GM19324 (cell line): Measurements from ENCODE around the gene ARHGAP27.
"Not testable (repeated sequence)": the region's sequence is repeated elsewhere in the genome, so short reads cannot be mapped to it uniquely, and the experiment has no call there.

Experiments used
- ATAC-seq: cut with Tn5 transposase; IDR thresholded peaks from one replicate; pipeline ENCODE4 v1.9.1; 2021; ENCODE audit warnings: mild to moderate bottlenecking, moderate library complexity; ENCODE audit not compliant: unreplicated experiment, low FRiP score

The ARHGAP27 gene

GRCh38 chr17:45446872-45447625 lies 14.4 kb upstream of the ARHGAP27 start:
- ATAC-seq: not testable (repeated sequence)

- not testable (repeated sequence) for ATAC-seq
Measured at GRCh38 chr17:45445901-45446743, 13.5 kb upstream of the ARHGAP27 start.

GRCh38 chr17:45444856-45445820 lies 12.5 kb upstream of the ARHGAP27 start:
- not testable (repeated sequence) for ATAC-seq

DNA sequence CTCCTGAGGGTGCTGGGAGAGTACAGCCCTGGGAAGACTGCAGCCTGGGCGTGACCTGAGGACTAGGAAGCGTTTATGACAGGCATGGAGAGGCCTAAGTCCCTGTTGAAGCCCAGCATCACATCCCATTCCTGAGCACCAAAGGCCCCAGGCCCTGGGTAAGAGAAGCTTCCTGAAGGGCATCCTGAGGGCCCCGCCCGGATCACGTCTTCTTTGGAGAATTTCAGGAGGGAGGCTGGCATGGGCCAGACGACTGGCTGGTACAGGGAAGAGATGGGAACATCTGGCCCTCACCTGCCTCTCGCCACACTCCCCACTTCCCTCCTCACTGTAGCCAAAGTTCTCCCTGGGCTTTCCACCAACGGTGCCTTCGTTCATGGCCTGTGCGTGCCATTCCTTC lies 11.6 kb upstream of the ARHGAP27 start:
- ATAC-seq: not testable (repeated sequence)

DNA sequence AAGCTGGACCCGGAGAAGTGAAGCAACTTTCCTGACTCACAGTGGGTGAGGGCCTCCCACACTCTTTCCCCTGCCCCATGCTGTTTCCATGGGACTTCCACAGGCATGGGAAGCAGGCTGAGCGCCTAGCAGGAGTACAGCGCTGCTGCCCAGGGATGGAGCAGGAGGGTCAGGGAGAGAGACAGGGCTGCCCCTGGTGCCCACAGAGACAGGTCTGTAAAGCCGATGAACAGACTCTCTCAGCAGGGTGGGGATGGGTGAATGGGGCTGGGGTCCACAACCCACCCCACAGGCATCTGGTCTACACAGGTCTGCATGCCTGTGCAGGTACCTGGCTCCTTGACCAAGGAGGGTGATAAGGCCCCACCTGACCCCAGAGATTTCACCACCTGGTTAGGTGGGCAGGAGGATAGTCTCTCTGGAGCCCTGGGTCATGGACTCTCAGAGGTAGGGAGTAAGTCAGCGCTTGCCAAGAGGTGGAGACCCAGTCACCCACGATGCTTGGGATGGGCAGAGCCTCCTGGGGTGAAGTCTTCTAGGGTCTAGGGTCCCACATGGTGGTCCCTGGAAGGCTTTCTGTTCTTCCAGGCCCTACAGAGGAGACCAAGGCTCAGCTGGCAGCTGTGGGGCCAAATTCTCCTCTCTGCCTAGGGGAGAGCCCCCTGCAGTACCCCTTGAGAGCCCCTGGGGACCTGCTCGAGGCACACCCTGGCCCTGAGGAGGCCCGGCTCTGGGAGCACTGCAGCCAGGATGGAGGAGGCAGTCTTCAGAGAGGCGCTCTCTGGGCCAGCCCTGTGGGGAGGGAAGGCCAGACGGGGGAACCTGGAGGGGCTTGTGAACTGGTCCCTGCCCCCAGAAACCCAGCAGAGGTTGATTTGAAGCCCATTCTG lies 10.9 kb upstream of the ARHGAP27 start:
- ATAC-seq: not testable (repeated sequence)

DNA sequence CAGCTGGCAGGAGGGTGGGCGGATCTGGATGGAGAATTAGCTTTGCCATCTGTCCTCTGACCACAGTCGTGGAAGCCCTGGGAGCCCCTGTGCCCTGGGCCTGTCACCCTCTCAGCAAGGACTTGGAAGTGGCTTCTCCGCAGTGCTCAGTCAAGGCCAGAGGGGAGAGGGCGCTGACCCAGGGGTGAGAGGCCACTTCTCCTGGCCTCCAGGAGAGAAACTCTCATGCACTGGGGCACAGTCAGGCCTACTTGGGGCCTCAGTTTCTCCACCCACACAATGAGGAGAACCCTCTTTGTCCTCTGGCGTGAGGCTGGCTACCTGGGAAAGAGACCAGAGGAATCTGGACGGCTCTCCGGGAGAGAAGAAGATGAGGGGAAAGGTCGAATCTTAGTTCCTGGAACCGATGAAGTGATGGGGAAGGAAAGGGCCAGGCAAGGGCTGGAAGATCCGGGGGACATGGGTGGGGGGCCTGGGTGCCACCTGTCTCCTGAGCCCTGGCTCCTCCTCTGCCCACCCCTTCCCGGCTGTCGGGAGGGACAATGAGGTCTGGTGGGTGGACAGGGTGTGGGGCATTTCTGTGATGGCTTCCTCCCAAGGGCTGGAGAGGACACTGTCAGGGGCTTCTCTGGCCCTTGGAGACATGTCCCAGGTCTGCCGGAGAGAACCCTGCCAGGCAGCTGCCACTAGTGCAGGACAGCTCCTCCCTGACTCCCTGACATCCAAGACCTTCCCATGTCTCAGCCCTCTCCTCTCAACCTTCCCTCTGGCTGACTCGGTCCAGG lies 9.0 kb upstream of the ARHGAP27 start:
- no peak for ATAC-seq

- peak; percentile 66 for ATAC-seq
Measured at GRCh38 chr17:45440839-45441515, 8.3 kb upstream of the ARHGAP27 start.

- ATAC-seq: no peak
Measured at GRCh38 chr17:45440161-45440778, 7.6 kb upstream of the ARHGAP27 start.

DNA sequence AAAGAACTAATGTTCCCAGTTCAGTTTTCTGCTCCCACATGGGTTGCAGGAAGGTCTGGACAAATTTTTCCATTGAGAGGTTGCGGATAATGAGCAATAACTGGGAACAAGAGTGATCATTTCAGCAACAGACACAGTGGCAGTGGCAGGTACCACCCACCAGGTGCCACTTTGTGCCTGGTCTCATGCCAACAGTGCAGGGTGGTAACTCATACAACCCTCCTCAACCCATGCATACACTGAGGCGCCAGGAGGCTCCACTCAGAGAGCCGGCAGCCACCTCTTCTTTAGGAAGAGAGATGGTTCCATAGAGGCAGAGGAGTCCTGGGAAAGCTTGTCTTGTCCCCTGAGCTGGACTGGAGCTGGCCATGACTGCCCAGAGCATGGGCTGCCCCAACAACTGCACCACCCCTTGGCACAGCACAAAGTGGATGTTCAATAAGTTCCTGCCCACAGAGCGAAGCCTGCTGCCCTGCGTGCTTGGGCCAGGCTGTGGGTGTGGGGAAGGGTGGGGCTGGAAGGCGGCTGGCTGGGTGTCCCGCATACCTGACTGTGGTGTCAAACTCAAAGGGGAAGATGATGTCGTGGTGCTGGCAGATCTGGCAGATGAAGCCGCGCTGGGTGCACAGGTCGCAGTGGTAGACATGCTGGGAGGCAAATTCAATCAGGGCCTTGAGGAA lies 6.4 kb upstream of the ARHGAP27 start:
- ATAC-seq: no peak

DNA sequence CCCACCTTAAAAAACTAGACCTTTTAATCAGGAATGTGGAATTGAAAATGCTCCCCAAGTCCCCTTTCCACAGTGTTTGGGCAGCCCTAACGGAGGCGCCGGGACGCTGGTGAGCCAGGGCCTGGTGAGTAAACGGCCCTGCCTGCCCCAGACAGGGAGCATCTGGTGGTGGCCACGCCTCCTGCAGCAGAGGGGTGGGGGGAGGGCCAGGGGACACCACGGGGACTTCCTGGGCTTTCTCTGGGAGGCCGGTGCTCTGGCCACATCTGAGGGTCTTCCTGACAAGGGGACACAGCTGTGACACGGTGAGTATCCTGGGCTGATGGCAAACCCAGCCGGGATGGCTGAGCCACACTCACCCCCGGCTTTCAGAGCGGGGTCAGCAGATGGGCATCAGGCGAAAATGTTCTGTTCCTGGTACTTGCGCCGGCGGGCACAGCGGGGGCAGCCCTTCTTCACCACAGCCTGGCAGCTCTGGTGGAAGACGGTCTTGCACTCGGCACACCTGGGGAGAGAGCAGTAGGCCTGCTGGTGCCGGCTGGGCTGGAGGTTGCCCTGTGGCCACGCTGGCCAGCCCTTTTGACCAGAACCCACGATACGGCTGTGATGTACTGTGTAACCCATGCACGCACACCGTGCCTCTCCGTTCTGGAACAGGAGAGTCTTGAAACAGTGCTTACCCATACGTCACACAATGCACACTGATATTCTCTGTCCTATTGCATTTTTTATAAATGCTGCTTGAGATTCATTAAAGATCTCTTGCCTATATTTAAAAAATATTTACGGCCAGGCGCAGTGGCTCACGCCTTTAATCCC lies 5.0 kb upstream of the ARHGAP27 start:
- ATAC-seq: no peak

DNA sequence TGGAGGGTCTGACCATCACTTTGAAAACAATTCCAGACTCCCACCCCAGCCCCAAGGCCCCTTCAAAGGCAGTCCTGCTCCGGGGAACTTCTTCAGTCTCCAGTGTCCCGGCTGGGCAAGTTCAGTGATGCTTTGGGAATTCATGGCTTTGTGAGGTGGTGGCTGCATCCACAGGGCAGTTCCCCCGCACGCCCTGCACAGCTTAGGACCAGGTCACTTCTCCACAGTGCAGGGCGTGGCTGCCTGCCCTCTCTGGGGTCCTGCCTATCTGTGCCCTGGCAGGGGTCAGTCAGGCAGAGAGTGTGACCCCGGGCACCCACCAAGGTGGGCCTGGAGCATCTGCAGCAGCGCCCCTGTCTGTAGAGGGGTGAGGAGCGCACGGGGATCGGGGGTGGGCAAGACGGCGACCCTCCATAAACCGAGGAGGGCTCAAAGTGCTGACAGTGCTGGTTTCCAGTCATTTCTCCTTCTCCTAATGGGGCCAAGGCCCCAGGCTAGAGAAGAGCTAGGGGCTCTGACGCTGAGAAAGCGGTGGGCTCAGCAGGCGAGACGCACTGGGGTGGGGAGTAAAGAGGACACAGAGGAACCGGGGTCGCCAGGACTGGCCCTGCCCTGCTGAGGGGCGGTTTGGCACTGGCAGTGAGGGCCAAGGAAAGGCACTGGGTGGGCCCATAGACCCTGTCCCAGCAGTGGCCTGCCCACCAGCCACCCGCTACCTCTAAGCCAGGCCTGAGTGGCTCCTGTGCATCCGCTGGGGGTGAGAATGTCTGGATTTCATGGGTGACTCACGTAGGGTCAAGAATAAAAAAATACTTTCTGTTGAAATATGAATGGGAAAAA lies 4.2 kb upstream of the ARHGAP27 start:
- no peak for ATAC-seq

DNA sequence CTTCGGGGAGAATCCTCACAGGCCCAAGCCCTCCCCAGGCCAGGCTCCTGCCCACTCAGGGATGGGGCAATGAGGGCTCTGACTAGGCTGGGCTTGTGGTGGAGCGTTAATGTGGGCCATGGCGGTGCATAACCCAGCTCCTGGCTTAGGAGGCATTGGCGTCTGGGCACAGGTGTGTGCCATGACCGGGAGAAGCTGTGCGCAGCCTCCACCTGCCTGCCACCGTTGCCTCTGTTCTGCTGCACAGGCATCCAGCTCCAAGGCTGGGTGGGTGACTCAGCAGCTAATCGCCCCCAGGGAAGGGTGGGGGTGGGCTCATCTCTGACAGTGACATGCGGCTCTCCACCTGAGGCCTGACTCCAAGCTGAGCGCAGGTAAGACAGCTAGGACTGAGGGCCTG lies 3.5 kb upstream of the ARHGAP27 start:
- ATAC-seq: no peak

- no peak for ATAC-seq
Measured at GRCh38 chr17:45435481-45435880, 2.8 kb upstream of the ARHGAP27 start.

GRCh38 chr17:45433159-45433535 lies 477 bp upstream of the ARHGAP27 start:
- no peak for ATAC-seq

- peak; percentile 48 for ATAC-seq
Measured at GRCh38 chr17:45431531-45432404, 902 bp downstream of the ARHGAP27 start.
